Kidney (tissue), 14 donors: ENCODE results near the gene CASS4. TPM values are rescaled to one million over a fixed set of nuclear protein-coding genes. Genes with fewer than 3 reads are reported as not detected.

ENCODE experiments used
- DNase-seq, 5 donors: peaks; one replicate each; pipeline ENCODE4 v3.0.0-alpha.2; 2013 to 2020
- FAIRE-seq: peaks from 2 replicates; lab custom pipeline; 2012; peaks lifted over from hg19 to GRCh38; lab: Jason Lieb, UNC
- H3K27ac ChIP-seq, 2 donors: one replicate each; pipeline ENCODE4 v1.7.0; 2013; ENCODE audit warnings: low read depth in 2 of 2, low read length in 2 of 2, inconsistent platforms in 1 of 2
- H3K27me3 ChIP-seq: one replicate; pipeline ENCODE4 v1.7.1; 2013; ENCODE audit warnings: low read length, inconsistent platforms; ENCODE audit not compliant: control insufficient read depth, insufficient read depth
- H3K36me3 ChIP-seq, 3 donors: one replicate each; pipeline versions ENCODE4 v1.7.0 to v1.7.1; 2013; ENCODE audit warnings: low read length in 3 of 3, control low read depth in 1 of 3, inconsistent platforms in 1 of 3; ENCODE audit not compliant: insufficient read depth in 3 of 3, control insufficient read depth in 2 of 3
- H3K4me1 ChIP-seq, 3 donors: one replicate each; pipeline versions ENCODE4 v1.7.0 to v1.7.1; 2013; ENCODE audit warnings: low read length in 3 of 3, inconsistent platforms in 1 of 3, low read depth in 1 of 3; ENCODE audit not compliant: control insufficient read depth in 2 of 3, insufficient read depth in 2 of 3
- H3K4me3 ChIP-seq, 3 donors: one replicate each; pipeline versions ENCODE4 v1.7.0 to v1.8.1; 2013; ENCODE audit warnings: low read length in 3 of 3, control low read depth in 1 of 3, inconsistent platforms in 1 of 3
- H3K9ac ChIP-seq, 3 donors: one replicate each; pipeline versions ENCODE4 v1.7.0 to v1.7.1; 2013; ENCODE audit warnings: low read length in 3 of 3, control low read depth in 1 of 3, inconsistent platforms in 1 of 3
- H3K9me3 ChIP-seq, 3 donors: one replicate each; pipeline versions ENCODE4 v1.7.0 to v1.7.1; 2013; ENCODE audit warnings: low read length in 3 of 3, control low read depth in 1 of 3, inconsistent platforms in 1 of 3; ENCODE audit not compliant: control insufficient read depth in 2 of 3, insufficient read depth in 1 of 3
- intact Hi-C: fragments of 100-400 bp; cut with DNase I; formaldehyde crosslinking; loops from one replicate; pipeline ENCODE4 v1.11.1; 2022
- polyA plus RNA-seq: library from polyadenylated mRNA; stranded (reverse); fragments of 350-450 nt; fragmentation: Illumina TruSeq; extraction: RNeasy Lipid Tissue Mini Kit (QIAGEN cat#74804); gene quantifications from one replicate; pipeline ENCODE4 v1.2.3, GENCODE V29; 2014; ENCODE audit warnings: low read depth, low replicate concordance; ENCODE audit not compliant: insufficient read depth
- total RNA-seq: library from RNA; stranded (reverse); fragmentation: NEBNext Ultra II Directional; extraction: Animal tissue kit (Norgen Biotek cat#: 25700); gene quantifications from one replicate; pipeline ENCODE4 v1.2.1, GENCODE V29; 2021
- TF ChIP-seq, protein P1 (sequence below): IDR thresholded peaks from 3 replicates; pipeline ENCODE4 v1.5.1; 2012; ENCODE audit warnings: mild to moderate bottlenecking, moderate library complexity, borderline replicate concordance; ENCODE audit not compliant: insufficient read depth; ENCODE audit errors: extremely low read depth
- donor health status: control.
- donor health status: control.
- donor health status: control.
- donor health status: control.
- donor health status: control.
- donor health status: DM: yes; HTN: yes; CAD: no.
- donor health status: Normal renal cell carcinoma (clear cell type).

CASS4 gene
- total and polyA plus RNA-seq, 2 donors from 2014 or later, result 0.22 to 3.0 TPM

DNA sequence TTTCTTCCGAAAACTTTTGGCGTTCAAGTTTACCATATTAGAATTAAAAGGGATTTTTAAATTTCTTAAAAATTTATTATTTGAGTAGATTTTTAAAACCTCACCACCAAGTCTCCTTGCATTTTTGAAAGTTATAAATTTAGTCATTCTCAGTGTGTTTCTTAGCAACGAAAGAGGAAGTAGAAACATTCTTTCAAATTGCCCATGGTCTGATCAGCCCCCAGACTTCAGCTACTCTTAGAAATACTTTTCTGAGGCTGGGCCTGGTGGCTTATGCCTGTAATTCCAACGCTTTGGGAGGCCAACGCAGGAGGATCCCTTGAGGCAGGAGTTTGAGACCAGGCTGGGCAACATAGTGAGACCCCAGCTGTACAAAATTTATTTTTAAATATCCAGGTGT is 41.3 kb downstream of the CASS4 start:
- no peak for DNase-seq
- TF ChIP-seq, protein P1, sequence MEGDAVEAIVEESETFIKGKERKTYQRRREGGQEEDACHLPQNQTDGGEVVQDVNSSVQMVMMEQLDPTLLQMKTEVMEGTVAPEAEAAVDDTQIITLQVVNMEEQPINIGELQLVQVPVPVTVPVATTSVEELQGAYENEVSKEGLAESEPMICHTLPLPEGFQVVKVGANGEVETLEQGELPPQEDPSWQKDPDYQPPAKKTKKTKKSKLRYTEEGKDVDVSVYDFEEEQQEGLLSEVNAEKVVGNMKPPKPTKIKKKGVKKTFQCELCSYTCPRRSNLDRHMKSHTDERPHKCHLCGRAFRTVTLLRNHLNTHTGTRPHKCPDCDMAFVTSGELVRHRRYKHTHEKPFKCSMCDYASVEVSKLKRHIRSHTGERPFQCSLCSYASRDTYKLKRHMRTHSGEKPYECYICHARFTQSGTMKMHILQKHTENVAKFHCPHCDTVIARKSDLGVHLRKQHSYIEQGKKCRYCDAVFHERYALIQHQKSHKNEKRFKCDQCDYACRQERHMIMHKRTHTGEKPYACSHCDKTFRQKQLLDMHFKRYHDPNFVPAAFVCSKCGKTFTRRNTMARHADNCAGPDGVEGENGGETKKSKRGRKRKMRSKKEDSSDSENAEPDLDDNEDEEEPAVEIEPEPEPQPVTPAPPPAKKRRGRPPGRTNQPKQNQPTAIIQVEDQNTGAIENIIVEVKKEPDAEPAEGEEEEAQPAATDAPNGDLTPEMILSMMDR, result no peak
- Histone ChIP-seq H3K9ac (no peak overlapping the region), H3K4me1 (no peaks in the 10 kb centered on the region), H3K36me3 (no peaks in the 10 kb centered on the region), H3K27ac (no peak overlapping the region), H3K9me3 (no peaks in the 10 kb centered on the region), H3K27me3 (no peaks in the 10 kb centered on the region), H3K4me3 (no peak overlapping the region)
- intact Hi-C loops, result no loop called here
- no peak for FAIRE-seq

DNA sequence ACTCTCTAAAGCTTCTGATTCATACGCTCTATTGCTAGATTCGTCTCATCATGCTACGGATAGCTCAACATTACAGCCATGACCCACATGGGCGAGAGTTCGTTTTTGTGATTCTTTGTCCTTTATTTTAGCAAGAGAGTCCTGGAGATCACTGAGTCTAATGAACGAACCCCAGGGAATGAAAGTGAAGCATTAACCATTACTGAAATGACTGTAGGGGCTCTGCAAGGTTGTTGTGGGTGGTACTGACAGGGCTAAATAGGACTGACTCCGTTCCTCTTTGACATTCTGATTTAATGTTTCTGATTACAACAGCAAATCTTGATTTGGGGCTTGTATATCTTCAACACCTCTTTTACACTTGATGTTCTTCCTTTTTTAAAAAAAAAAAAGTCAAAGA is 42.7 kb downstream of the CASS4 start:
- no peaks in the 10 kb centered on the region for H3K36me3 ChIP-seq
- no peak overlapping the region for H3K4me3 ChIP-seq
- DNase-seq, result no peak
- TF ChIP-seq, protein P1, result no peak
- no peaks in the 10 kb centered on the region for H3K9me3 ChIP-seq
- H3K9ac ChIP-seq, result no peak overlapping the region
- H3K27ac ChIP-seq, result no peak overlapping the region
- no peaks in the 10 kb centered on the region for H3K4me1 ChIP-seq
- no peaks in the 10 kb centered on the region for H3K27me3 ChIP-seq
- FAIRE-seq, result no peak
- intact Hi-C loops, result no loop called here

- FAIRE-seq, result no peak
- Histone ChIP-seq H3K27ac (no peak overlapping the region), H3K9me3 (no peaks in the 10 kb centered on the region), H3K9ac (no peak overlapping the region), H3K36me3 (no peaks in the 10 kb centered on the region), H3K27me3 (no peaks in the 10 kb centered on the region), H3K4me1 (no peaks in the 10 kb centered on the region), H3K4me3 (no peak overlapping the region)
- intact Hi-C loops, result no loop called here
- DNase-seq, result no peak
- TF ChIP-seq, protein P1, result no peak
Observed at GRCh38 chr20:56458206-56458821, 46.3 kb downstream of the CASS4 start.

DNA sequence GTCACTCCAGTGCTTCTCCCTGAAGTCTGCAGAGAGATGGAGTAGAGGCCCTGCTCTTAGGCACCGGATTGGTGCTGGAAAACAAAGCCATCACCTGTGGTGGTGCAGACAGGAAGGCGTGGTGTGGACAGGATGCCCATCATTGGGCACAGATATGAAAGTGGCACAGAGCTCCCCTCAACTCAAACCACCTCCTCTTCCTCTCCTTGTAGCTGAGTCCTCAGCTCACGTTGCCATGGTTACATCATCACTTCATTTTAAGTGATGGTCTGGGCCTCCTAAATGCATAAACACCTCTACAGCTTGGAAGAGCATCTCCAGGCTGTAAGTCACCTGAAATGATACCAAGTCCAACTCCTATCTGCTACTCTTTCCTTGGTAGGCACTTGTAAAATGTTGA is 48.4 kb downstream of the CASS4 start:
- TF ChIP-seq, protein P1, result no peak
- intact Hi-C loops, result no loop called here
- no peaks in the 10 kb centered on the region for H3K36me3 ChIP-seq
- no peak overlapping the region for H3K27ac ChIP-seq
- FAIRE-seq (no peak), DNase-seq (no peak)
- H3K9ac ChIP-seq, result no peak overlapping the region
- no peaks in the 10 kb centered on the region for H3K4me1 ChIP-seq
- H3K4me3 ChIP-seq, result no peak overlapping the region
- H3K9me3 ChIP-seq, result no peaks in the 10 kb centered on the region
- H3K27me3 ChIP-seq, result no peaks in the 10 kb centered on the region
